HG03457 (cell line): ENCODE measurements around the gene PNMA1.
"Not testable (repeated sequence)": the region's sequence is repeated elsewhere in the genome, so short reads cannot be mapped to it uniquely, and the experiment has no call there.

Source experiments
- ATAC-seq: cut with Tn5 transposase; IDR thresholded peaks from one replicate; pipeline ENCODE4 v1.9.1; 2021; ENCODE audit warnings: moderate number of reproducible peaks; ENCODE audit not compliant: unreplicated experiment

The PNMA1 gene

GRCh38 chr14:73718418-73719251 lies 4.5 kb upstream of the PNMA1 start:
- no peak for ATAC-seq

GRCh38 chr14:73717711-73718417 lies 3.7 kb upstream of the PNMA1 start:
- ATAC-seq = no peak

- no peak for ATAC-seq
Measured at GRCh38 chr14:73717266-73717665, 3.1 kb upstream of the PNMA1 start.

- ATAC-seq = no peak
Measured at GRCh38 chr14:73715707-73716106, 1.5 kb upstream of the PNMA1 start.

- ATAC-seq = peak; percentile 5
Measured at GRCh38 chr14:73714656-73715081, 485 bp upstream of the PNMA1 start.

- peak; percentile 13 for ATAC-seq
Measured at GRCh38 chr14:73713206-73713802, 880 bp downstream of the PNMA1 start.

- ATAC-seq = no peak
Measured at GRCh38 chr14:73712540-73713180, 1.5 kb downstream of the PNMA1 start.

GRCh38 chr14:73712071-73712506 lies 2.1 kb downstream of the PNMA1 start:
- ATAC-seq = no peak

GRCh38 chr14:73710737-73711136 lies 3.4 kb downstream of the PNMA1 start:
- ATAC-seq = no peak

- ATAC-seq = no peak
Measured at GRCh38 chr14:73709904-73710469, 4.2 kb downstream of the PNMA1 start.

GRCh38 chr14:73708076-73708475 lies 6.1 kb downstream of the PNMA1 start:
- ATAC-seq = not testable (repeated sequence)

GRCh38 chr14:73700325-73700724 lies 13.9 kb downstream of the PNMA1 start:
- ATAC-seq = no peak

- no peak for ATAC-seq
Measured at GRCh38 chr14:73696466-73697400, 17.5 kb downstream of the PNMA1 start.

GRCh38 chr14:73695997-73696396 lies 18.2 kb downstream of the PNMA1 start:
- ATAC-seq = no peak

GRCh38 chr14:73695082-73695481 lies 19.1 kb downstream of the PNMA1 start:
- no peak for ATAC-seq

- no peak for ATAC-seq
Measured at GRCh38 chr14:73694083-73694482, 20.1 kb downstream of the PNMA1 start.

- no peak for ATAC-seq
Measured at GRCh38 chr14:73686901-73687300, 27.3 kb downstream of the PNMA1 start.

- ATAC-seq = no peak
Measured at GRCh38 chr14:73685328-73685727, 28.9 kb downstream of the PNMA1 start.

- ATAC-seq = no peak
Measured at GRCh38 chr14:73684627-73685026, 29.6 kb downstream of the PNMA1 start.

GRCh38 chr14:73680821-73681220 lies 33.4 kb downstream of the PNMA1 start:
- no peak for ATAC-seq
